LNCAP (cell line): Measurements from ENCODE around the gene YTHDF2.

Source experiments
- TF ChIP-seq, protein P1 (sequence below): fragments of 450-650 bp; IDR thresholded peaks from 2 replicates; pipeline ENCODE4 v1.5.1; 2017; ENCODE audit warnings: mild to moderate bottlenecking

YTHDF2 gene

DNA sequence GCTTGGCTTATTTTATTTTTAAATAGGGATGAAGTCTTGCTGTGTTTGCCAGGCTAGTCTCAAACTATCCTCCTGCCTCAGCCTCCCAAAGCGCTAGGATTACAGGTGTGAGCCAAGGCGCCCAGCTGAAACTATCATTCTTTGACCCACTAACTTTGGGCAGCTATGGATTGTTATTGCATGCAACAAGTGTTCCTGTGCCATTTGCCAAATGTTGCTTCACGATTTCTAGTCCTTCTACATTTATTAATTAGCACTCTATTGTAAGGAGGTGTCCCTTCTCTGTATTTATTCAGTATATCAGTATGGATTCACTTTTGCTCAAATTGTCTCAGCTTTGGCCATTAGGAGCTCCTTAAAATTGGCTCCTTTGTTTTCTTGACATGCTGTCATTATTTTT is 36.4 kb downstream of the YTHDF2 start:
- TF ChIP-seq, protein P1, sequence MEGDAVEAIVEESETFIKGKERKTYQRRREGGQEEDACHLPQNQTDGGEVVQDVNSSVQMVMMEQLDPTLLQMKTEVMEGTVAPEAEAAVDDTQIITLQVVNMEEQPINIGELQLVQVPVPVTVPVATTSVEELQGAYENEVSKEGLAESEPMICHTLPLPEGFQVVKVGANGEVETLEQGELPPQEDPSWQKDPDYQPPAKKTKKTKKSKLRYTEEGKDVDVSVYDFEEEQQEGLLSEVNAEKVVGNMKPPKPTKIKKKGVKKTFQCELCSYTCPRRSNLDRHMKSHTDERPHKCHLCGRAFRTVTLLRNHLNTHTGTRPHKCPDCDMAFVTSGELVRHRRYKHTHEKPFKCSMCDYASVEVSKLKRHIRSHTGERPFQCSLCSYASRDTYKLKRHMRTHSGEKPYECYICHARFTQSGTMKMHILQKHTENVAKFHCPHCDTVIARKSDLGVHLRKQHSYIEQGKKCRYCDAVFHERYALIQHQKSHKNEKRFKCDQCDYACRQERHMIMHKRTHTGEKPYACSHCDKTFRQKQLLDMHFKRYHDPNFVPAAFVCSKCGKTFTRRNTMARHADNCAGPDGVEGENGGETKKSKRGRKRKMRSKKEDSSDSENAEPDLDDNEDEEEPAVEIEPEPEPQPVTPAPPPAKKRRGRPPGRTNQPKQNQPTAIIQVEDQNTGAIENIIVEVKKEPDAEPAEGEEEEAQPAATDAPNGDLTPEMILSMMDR = no peak

DNA sequence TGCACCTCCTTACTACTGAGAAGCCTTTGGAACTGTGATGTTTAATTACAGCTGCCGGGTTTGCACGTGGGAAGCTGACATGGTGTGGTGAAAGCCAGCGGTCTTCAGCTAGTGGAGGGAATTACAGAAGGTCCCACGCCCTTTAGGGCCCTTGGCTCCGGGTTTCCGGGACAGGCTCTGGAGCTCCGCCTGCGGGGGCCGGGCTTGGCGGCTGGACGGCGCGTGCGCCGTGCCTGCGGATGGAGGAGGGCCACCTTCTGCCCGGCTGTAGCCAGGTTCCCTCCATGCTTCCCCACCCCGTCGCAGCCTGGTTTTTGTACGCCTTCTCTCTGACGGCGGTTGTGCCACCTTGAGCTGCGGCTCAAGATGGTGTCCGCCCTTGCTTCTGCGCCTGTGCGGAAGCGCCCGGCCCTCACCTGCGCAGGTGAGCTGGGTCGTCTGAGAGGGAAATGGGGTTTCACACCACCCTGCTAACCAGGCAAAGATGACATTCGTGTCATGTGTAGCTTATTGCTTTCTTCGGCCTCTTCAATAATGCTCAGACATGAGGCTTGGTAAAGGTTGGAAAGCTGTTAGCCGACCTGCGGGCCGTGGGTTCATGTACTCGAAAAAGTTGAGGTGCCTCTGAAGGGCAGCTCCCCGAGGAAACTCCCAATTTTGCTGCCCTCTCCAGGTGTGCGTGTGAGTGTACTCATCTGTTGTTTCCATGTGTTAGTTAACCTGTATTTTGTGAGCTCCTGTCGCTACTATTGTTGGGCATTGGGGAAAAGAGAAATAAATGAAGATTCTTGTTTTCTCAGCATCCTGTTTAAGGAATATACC is 38.6 kb downstream of the YTHDF2 start:
- TF ChIP-seq, protein P1 = no peak

DNA sequence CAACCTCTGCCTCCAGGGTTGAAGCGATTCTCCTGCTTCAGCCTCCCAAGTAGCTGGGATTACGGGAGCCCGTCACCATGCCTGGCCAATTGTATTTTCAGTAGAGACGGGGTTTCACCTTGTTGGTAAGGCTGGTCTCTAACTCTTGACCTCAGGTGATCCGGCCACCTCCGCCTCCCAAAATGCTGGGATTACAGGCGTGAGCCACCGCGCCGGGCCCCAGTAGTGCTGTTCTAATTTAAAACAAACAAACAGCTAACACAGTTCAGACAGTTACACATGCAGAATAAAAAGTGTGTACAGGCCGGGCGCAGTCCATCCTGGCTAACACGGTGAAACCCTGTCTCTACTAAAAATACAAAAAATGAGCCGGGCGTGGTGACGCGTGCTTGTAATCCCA is 39.6 kb downstream of the YTHDF2 start:
- TF ChIP-seq, protein P1 = no peak

DNA sequence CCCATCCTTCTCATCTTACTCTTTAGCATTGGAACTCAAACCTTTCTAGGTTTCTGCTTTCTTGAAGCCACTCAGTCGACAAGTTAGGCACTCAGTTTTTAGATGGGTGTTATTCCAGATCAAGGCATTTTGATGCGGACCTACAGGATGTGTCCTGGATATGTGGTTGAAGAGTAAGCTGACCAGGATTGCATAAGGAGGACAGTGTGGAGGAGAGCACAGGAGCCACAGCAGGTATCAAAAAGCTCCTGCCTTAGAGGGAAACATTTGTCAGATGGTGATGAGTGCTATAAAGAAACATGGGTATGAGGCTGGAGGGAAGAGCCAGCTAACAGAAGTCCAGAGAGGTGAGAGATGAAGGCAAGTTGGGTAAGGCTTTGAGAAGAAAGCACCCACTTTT is 41.3 kb downstream of the YTHDF2 start:
- TF ChIP-seq, protein P1 = no peak

DNA sequence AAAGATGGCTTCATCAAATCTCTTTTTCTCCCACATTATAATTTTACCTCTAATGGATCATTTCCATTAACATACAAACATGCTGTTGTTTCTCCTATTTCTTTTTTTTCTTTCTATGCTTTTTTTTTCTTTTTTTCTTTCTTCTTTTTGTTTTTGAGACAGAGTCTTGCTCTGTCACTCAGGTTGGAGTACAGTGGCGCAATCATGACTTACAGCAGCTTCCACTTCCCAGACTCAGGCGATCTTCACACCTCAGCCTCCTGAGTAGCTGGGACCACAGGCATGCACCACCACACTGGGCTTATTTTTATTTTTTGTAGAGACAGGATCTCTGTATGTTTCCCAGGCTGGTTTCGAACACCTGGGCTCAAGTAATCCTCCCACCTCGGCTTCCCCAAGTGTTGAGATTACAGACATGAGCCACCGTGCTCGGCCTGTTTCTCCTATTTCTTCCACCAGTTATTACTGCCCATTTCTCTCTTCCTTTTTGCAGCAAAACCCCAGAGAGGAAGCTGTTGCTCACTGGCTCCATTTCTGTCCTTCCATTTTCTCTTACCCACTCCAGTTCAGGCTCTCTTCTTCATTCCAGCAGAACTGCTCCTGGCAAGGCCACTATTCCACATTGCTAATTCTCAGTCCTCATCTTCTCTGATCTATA is 43.1 kb downstream of the YTHDF2 start:
- TF ChIP-seq, protein P1 = no peak

DNA sequence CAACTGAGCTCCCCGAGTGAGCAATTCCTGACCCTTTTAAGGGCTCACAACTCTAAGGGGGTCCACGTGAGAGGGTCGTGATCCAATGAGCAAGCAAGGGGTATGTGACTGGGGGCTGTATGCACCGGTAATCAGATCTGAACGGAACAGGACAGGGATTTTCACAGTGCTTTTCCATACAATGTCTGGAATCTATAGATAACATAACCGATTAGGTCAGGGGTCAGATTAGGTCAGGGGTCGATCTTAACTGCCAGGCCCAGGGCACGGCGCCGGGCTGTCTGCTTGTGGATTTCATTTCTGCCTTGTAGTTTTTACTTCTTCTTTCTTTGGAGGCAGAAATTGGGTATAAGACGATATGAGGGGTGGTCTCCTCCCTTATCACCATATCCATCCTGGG is 44.6 kb downstream of the YTHDF2 start:
- TF ChIP-seq, protein P1 = no peak

DNA sequence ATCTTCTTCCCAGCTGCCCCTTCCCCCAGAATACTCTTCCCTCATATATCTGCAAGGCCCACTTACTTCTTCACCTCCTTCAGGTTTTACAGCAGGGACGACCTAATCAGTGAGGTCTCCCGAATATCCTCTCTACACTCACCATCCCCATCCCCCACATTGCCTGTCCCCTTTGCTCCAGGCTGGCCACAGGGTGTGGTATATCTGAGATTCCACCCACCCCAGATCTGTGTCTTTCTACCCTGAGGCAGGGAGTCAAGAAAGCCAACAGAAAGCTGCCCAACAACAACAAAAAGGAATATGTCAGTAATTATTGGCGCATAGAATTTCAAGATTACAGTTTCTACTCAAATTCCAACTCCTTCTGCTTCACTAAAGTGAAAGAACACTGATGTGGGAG is 45.3 kb downstream of the YTHDF2 start:
- TF ChIP-seq, protein P1 = no peak
